H1 (cell line): ENCODE data around the gene MDC1. TPM values are rescaled to one million over a fixed set of nuclear protein-coding genes. Genes with fewer than 3 reads are reported as not detected.

Experiments
- ATF3 ChIP-seq: IDR thresholded peaks from 2 replicates; pipeline ENCODE4 v1.6.1; 2011; ENCODE audit warnings: low read depth, mild to moderate bottlenecking, low read length; ENCODE audit not compliant: insufficient read depth
- CBX8 ChIP-seq: fragments of 300-800, 300-1000 bp; sonication (generic); IDR thresholded peaks from 2 replicates; pipeline ENCODE4 v1.7.1; 2016; ENCODE audit warnings: low read depth, low read length, borderline replicate concordance
- HDAC6 ChIP-seq: IDR thresholded peaks from one replicate; pipeline ENCODE4 v1.7.1; 2012; ENCODE audit warnings: low read depth, mild to moderate bottlenecking, inconsistent platforms, low read length, moderate library complexity
- JUND ChIP-seq: IDR thresholded peaks from 2 replicates; pipeline ENCODE4 v1.6.1; 2011; ENCODE audit warnings: mild to moderate bottlenecking, improper control_type of control experiment, low read length
- KDM1A ChIP-seq: fragments of 200-600, 300-600 bp; sonication (generic); IDR thresholded peaks from 2 replicates; pipeline ENCODE4 v1.7.1; 2016; ENCODE audit warnings: mild to moderate bottlenecking, low read length, borderline replicate concordance
- PHF8 ChIP-seq: fragments of 200-600 bp; sonication (generic); conservative IDR thresholded peaks from 2 replicates; pipeline ENCODE4 v1.7.1; 2012; ENCODE audit warnings: low read depth, mild to moderate bottlenecking, inconsistent platforms, low read length, moderate library complexity
- POLR2A ChIP-seq, 2 experiments: IDR thresholded peaks; 1 replicate in 1 of 2; 2 replicates in 1 of 2; pipeline ENCODE4 v1.6.1; 2011; ENCODE audit warnings: low read depth in 2 of 2, low read length in 2 of 2, mild to moderate bottlenecking in 2 of 2; ENCODE audit errors: control extremely low read depth in 1 of 2
- SP1 ChIP-seq: IDR thresholded peaks from 2 replicates; pipeline ENCODE4 v1.6.1; 2011; ENCODE audit warnings: low read depth, low read length
- SRF ChIP-seq: IDR thresholded peaks from 2 replicates; pipeline ENCODE4 v1.6.1; 2011; ENCODE audit warnings: mild to moderate bottlenecking, low read depth, low read length, moderate library complexity
- TEAD4 ChIP-seq: IDR thresholded peaks from 2 replicates; pipeline ENCODE4 v1.6.1; 2012; ENCODE audit warnings: low read depth, low read length, inconsistent platforms, mixed read lengths
- polyA plus RNA-seq, 7 experiments: library from polyadenylated mRNA; depleted of rRNA in 3 of 7; stranded (reverse) in 5 of 7; unstranded in 2 of 7; fragments of >200 nt in 5 of 7; fragments of 200-250 nt in 2 of 7; gene quantifications; 1 replicate in 5 of 7; 2 replicates in 1 of 7; 4 replicates in 1 of 7; pipeline versions ENCODE4 v1.2.1 to v1.2.3, GENCODE V29; 2011 to 2013; ENCODE audit warnings: missing spikeins in 2 of 7, mixed read lengths in 2 of 7
- total RNA-seq: library from RNA; stranded (reverse); fragmentation: NEBNext Ultra II Directional; extraction: Animal tissue kit (Norgen Biotek cat#: 25700); gene quantifications from 2 replicates; pipeline ENCODE4 v1.2.1, GENCODE V29; 2021
- TF ChIP-seq, protein P1 (sequence below): IDR thresholded peaks from 2 replicates; pipeline ENCODE4 v1.6.1; 2012; ENCODE audit warnings: low read length, inconsistent platforms
- TF ChIP-seq, protein P2 (sequence below), 3 experiments: IDR thresholded peaks; 1 replicate in 2 of 3; 2 replicates in 1 of 3; pipeline versions ENCODE4 v1.5.1 to v1.6.1; 2011; ENCODE audit warnings: low read length in 3 of 3, mild to moderate bottlenecking in 3 of 3, inconsistent platforms in 2 of 3, low read depth in 1 of 3, moderate library complexity in 1 of 3; ENCODE audit not compliant: insufficient read depth in 1 of 3; ENCODE audit errors: control extremely low read depth in 1 of 3

The MDC1 gene
- total and polyA plus RNA-seq, 2 of the 8 experiments (the other 6 are each of a cell fraction or from before 2014, with no cell fraction given) = 29.9 to 81.1 TPM

- TF ChIP-seq, protein P1, sequence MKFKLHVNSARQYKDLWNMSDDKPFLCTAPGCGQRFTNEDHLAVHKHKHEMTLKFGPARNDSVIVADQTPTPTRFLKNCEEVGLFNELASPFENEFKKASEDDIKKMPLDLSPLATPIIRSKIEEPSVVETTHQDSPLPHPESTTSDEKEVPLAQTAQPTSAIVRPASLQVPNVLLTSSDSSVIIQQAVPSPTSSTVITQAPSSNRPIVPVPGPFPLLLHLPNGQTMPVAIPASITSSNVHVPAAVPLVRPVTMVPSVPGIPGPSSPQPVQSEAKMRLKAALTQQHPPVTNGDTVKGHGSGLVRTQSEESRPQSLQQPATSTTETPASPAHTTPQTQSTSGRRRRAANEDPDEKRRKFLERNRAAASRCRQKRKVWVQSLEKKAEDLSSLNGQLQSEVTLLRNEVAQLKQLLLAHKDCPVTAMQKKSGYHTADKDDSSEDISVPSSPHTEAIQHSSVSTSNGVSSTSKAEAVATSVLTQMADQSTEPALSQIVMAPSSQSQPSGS = peak; percentile 44; the same call in 1 of the 2 replicates
- TF ChIP-seq TEAD4 = no peak
- TF ChIP-seq ATF3 = no peak
- no peak for TF ChIP-seq JUND
- TF ChIP-seq CBX8 = no peak
- peak; percentile 51; the same call in 1 of the 2 replicates for TF ChIP-seq SP1
- no peak for TF ChIP-seq PHF8
- TF ChIP-seq, protein P2, sequence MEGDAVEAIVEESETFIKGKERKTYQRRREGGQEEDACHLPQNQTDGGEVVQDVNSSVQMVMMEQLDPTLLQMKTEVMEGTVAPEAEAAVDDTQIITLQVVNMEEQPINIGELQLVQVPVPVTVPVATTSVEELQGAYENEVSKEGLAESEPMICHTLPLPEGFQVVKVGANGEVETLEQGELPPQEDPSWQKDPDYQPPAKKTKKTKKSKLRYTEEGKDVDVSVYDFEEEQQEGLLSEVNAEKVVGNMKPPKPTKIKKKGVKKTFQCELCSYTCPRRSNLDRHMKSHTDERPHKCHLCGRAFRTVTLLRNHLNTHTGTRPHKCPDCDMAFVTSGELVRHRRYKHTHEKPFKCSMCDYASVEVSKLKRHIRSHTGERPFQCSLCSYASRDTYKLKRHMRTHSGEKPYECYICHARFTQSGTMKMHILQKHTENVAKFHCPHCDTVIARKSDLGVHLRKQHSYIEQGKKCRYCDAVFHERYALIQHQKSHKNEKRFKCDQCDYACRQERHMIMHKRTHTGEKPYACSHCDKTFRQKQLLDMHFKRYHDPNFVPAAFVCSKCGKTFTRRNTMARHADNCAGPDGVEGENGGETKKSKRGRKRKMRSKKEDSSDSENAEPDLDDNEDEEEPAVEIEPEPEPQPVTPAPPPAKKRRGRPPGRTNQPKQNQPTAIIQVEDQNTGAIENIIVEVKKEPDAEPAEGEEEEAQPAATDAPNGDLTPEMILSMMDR (IDR thresholded peaks at IDR 0.05; ENCODE audit: control extremely low read depth in 1 of 3, insufficient read depth in 1 of 3, low read depth in 1 of 3, low read length in 3 of 3) = no peak
- no peak for TF ChIP-seq HDAC6
- peak in 1 of 2 experiments; percentile 90; a peak in 2 of 3 replicates for TF ChIP-seq POLR2A (IDR thresholded peaks at IDR 0.05; ENCODE audit: control extremely low read depth in 1 of 2, low read depth in 2 of 2, low read length in 2 of 2)
- TF ChIP-seq SRF = no peak
- no peak for TF ChIP-seq KDM1A
Observed at GRCh38 chr6:30724906-30725667, 8.0 kb upstream of the MDC1 start (continued).
